DMS114 treated with DMSO at 0.1 percent for 48 hours (cell line): Measurements from ENCODE around the gene ANKRD60.

Experiments
- DNase-seq: peaks from one replicate; lab custom pipeline; 2025; ENCODE audit not compliant: unreplicated experiment; lab: John Stamatoyannopoulos, UW

ANKRD60 gene

DNA sequence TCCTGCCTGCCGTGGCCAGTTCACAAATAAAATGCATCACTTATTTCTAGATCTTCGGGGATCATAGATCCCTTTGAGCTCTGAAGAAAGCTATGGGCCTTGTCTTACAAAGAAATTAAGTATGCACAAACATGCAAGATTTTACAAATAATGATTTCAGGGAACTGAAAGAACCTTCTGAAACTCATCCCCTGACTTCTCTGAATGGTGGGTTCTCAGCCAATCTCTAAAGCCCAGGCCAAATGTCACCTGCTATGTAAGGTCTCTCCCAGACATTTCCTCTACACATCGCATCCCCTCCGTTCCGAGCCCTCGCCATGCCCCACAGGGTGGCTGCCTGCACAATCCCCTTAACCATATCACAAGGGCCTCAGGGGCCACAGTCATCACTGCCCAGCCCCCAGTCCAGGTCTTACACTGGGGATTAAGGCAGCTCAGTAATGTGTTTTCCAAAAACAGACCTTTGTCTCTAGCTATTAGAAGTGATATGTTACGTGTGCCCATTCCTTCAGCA is 16.1 kb upstream of the ANKRD60 start:
- no peak for DNase-seq

DNA sequence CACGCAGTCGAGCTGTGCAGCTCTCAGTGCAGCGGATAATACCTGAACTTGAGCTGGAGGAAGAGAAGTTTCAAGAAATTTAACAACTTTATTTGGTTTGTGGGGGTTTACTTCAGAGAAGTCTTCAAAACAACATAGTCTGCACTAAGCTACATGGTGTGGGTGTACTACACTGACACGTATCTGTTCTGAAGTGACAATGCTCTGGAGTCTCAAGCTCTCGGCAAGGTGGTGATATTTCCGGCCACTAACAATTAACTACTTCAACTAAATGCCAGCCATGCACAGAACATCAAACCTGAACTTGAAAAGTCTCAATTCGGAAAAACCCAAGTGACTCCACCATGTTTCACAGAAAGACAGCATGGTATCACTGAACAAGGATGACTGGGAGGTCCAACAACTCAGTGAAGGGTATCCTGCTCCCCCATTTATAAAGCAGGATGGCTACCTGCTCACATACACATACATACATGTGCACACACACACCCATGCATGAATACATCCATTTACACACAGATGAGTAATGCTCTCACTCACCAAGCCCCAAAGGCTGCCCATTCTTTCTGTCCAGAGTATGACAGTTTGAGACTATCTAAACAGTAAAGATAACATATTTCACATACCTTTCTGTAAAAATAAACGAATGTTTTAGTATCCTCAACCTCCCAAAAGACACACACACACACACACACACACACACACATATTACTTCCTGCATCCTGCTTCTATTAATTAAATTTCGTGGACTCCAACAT is 15.4 kb upstream of the ANKRD60 start:
- no peak for DNase-seq

DNA sequence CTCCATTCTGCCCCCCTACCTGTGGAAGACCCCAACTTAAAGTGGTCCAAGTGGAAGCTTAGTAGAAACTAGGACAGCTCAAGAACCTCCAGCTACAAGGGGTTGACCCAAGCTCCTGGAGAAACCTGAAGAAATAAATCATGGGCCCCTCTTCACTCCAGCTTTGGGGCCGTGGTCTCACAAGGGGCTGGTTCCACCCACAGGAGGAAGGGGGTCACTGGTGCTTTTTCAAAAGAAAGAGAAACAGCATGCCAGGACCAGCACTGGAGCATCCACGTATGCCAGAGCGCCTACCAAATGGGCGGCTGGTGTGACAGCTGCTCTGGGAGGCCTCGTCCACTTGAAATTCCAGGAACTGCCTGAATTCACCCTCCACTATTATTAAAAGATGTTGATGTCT is 14.4 kb upstream of the ANKRD60 start:
- no peak for DNase-seq

DNA sequence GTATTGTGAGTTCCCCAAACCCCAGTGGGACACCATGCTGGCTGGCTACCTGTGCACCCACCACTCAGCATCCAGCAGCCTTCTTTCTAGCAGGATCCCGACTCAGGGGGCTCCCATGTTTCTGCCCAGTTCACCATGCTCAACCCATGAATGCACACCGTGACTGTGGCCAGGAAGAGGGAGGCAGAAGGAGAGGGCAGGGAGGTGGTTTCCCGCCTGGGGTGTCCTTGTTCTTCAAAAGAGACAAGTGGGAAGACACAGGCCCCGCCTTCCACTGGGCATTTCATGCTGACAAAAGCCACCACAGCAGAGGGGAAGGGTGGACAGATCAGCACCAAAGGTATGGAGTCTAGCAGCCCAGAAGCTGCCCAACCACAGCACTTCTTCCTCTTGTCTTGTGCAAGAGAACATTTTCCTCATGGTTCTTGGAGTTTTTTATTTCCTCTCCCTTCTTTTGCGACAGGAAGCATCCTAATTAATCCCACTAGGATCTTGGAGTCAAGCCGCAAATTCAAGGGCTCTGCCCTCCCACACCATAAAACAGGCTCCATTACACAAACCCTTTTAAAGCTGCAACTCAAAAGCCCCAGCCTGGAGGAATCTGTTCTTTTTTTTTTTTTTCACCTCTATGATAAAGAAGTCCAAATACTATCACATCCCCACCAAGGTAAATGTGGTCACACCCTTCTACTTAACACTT is 13.5 kb upstream of the ANKRD60 start:
- DNase-seq = no peak

DNA sequence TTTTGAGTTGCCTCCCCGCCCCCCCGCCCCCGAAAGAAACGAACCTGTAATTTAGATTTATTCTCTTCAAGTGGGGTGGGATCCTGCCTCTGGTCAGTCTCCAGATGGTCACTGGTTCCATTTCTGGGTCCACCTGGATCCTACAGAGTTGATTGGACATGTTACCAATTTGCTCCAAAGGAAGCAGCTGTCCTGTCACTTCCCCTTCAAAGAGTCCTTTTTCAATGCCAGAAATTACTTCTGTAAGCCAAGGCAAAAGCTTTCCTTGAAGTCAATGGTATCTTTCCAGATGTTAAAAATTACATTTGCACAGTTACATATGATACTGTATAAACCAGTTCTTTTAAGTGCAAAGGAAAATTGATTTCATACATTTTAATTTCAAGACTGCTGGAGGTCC is 12.0 kb upstream of the ANKRD60 start:
- DNase-seq = no peak

DNA sequence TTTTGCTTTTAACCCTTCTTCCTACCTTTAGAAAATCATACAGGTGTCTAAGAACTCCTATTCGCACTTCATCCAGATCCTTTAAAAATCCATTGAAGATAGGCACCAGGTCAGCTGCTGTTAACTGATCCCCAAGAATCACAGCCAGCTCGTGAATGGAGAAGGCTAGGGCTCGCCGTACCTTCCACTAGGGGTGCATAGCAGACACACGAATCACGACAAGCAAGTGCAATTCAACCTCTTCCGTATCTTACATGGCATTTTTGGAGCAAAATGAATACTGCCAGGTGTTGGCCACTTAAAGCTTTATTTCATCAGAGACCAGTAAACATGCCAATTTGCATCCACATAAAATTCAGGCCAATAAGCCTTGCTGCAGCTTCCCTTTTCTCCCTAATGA is 10.8 kb upstream of the ANKRD60 start:
- no peak for DNase-seq

DNA sequence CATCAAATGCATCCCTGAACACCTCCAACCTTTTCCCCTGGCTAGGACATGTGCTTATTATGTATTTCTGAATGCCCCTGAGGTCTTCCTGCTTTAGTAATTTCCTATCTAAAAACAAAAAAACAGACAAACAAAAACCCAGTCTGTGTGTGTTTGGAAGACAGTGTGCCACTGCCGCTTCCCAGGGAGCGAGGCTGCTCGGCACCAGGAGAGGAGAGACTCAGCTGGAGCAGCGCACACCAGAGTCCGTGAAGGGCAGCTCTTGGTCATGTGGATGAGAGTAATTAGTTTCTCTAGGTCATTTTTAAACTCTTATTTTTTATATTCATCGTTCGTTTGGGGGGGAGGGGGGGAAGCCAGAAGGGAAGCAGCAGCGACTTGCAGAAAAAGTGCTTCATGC is 10.0 kb upstream of the ANKRD60 start:
- DNase-seq = no peak

DNA sequence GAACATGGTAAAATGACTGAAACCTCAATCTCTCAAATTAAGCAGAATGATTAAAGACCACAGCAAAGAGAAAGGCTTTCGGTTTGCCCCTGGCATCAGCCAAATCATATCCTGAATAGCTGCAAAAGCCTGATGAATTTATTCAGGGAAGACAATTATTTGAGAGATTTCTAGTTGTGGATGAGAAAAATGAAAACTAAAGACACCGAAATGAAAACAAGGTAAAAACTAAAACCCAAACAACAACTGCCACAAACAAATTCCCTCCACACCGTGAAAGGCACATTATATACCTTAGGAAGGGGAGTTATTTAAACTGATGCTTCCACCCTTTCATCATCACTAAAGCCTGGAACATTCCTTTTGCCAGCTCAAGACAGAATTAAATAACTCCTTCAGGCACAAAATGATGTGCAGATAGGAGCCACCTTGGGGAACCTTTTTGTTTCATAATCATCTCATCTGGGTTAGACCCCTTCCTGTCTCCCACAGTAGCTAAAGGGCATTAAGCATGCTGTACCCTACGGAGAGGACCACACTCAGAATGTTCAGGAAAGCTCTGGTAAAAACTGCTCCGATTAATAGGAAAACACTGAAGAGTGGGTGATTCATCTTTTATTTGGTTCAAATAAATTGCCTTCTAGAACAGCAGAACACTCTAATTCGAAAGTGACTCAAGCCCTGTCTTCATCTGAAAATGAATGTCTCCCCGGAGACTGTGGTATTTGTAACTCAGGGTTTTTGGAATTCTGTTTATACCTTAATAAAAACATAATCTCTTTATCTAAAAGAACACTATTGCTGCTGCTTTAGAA is 9.1 kb upstream of the ANKRD60 start:
- no peak for DNase-seq

DNA sequence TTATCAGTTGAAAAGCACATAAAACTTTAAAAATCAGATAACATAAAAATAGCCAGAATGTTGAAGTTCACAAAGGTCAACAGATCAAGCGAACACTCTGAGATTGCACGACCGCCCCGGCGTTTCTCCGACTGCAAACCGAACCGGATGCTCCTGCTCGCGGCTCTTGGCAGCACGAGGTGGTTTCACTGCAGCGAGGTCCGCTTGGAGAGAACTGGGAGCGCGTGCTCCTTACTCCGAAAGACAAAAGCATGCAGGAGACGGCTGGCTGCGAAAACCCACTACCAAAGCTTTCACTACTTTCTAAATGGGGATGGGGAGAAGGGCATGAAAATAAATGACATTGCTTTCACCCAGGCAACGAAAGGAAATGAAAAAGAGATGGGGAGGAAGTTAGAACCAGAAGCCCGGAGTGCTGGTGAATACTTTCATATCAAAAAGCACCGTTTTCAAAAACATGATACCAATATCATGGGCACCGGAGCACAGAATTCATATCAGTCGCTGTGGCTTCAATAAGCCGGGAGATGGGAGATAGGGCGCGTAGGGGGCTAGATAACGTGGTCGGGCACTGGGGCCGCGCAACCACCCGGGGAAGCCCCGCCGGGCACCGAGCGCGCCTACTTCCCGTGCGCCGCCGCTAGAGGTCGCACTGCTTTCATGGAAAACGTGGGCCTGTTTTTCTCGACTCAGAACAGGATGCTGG is 8.3 kb upstream of the ANKRD60 start:
- peak; percentile 60 for DNase-seq

DNA sequence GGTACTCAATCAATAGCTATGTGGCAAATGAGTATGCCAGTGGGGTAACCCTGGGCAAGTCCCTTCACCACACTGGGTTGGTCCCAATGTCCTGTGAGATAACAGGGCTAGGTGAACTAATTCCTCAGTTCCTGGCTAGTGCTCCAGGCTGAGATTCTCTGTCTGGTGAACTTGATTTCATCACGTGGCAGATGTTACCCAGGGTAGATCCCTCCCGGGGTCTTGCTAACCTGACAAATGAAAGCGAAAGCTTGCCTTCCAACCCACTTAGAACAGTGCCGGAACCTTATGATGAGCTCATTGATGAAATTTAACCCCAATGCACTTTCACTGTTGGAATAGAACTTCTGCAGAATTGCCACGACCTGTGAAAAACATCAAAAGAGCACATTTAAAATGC is 6.6 kb upstream of the ANKRD60 start:
- no peak for DNase-seq

DNA sequence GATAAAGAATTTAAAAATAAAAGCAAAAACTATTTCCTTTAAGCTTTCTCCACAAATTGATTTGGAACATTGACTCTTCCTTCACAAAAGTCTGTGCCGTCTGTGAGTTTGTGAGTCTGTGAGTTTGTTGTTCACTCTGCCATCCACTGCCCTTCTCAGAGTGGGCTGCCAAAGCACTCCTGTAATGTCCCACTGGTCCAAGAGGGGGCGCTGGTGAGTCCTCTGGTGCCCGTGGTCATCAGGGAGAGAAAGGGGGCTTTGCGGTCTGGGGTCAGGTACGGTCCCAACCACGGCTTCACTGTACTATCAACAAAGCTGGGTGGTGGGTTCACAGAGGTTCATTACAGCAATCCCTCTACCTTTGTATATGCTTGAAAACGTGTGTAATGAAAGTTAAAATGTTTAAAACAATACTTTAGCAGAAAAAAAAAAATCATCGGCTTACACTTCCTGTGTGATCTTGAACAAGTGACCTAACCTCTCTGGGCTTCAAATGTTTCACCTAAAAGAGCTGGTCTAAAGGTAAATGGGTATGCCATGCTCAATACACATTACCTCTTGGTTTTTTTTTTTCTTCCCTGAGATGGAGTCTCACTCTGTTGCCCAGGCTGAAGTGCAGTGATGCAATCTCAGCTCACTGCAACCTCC is 5.6 kb upstream of the ANKRD60 start:
- DNase-seq = no peak

DNA sequence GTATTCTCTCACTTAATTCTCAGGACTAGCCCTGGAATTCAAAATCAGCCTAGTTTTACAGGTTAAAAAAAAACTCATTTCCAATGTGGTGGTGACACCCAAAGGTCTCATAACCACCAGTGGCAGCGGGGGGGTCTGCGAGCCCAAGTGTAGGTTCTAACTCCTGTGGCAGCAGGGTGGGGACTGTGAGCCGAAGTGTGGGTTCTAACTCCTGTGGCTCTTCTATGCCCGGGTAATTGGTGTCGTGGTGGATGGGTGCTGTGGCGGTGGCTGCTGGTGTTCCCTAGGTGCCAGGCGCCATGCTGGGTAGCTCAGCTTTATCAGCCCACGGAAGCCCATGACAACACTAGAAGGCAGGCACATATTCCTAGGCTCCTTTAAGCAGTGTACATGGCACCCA is 4.9 kb upstream of the ANKRD60 start:
- DNase-seq = no peak

DNA sequence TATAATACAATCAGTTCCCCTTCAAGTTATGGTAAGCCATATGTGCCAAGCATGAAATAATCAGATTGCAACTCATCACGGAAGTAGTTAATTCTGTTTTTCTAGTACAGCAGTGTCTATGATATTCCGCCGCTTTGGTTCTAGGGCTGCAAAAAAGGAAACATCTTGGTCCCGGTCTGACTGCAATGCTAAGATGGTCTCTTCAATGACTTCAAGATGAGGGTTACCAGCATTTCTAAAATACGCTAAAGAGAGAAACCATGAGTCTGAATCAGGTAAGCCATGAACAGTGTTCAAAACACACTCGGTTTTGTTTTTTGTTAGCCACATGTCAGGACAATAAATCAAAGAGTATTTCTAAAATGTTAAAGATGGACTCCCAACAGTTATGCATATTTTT is 3.2 kb upstream of the ANKRD60 start:
- peak; percentile 23 for DNase-seq

DNA sequence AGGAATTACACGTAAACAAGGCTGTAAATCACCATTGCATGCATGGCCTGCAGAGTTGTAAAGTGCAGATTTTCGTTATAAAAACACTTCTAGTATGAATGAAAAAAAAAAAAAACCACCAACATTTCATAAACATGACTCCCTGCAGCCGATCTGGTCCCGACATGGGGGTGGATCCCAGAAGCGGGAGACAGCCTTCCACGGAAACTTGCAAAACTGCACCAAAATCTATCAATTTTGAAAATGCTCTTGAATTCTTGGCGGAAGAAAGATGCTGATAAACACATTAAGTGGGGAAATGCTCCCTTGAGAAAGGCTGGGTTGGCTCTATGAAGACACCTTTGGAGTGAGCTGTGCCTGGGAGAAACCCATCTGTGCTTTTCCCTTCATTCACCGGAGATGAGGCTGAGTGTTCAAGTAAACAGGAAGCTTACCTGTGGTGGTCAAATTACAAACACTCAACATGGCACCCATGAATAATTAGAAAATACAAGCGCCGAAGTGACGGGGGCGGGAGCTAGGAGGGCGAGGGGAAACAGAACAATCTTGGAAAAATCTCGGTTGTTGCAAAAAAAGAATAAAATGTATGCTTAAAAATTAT is 845 bp upstream of the ANKRD60 start:
- no peak for DNase-seq

DNA sequence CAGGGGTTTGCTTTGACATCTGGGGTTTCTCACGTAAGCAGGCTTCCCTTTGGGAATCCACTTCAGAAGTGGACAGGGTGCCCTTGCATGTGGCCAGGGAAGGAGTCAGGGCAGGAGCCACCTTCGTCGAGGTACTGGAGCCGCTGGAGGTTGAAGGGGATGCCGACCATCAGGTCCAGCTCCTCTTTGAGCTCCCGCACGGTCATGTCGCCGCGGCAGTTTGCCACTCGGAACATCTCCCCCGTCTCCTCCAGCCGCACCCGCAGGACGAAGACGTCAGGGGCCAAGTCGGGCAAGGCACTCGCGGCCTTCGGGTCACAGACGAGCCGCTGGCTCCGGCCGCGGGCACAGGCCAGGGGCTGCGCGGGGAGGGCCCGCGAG is 360 bp downstream of the ANKRD60 start:
- DNase-seq = no peak

DNA sequence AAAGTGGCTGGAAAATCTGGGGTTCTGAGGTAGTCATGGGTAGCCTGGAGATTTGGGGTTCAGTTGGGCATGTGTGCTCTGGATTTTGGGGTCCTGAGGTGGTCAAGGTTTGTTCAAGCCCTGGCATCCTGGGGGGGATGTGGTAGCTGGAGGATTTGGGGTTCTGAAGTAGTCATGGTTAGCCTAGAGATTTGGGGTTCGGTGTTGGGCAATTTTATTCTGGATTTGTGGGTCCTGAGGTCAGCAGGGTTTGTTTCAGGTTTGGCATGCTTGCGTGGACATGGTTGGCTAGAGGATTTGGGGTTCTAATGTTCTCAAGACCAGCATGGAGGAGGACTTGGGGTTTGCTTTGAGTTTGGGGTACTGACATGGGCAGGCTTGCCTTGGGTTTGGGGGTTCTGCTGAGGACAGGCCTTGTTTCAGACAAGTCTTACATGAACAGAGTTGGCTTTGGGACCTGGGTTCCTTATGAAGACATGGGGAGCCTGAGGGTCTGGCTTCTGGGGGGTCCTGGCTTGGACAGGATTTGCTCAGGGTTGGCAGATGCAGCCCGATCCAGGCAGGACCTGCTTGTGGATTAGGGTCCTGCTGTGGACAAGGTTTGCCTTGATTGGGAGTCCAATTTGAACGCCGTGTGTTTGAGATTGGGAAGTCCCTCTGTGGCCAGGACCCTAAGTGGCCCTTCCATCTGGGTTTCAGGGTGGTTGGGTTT is 906 bp downstream of the ANKRD60 start:
- no peak for DNase-seq

DNA sequence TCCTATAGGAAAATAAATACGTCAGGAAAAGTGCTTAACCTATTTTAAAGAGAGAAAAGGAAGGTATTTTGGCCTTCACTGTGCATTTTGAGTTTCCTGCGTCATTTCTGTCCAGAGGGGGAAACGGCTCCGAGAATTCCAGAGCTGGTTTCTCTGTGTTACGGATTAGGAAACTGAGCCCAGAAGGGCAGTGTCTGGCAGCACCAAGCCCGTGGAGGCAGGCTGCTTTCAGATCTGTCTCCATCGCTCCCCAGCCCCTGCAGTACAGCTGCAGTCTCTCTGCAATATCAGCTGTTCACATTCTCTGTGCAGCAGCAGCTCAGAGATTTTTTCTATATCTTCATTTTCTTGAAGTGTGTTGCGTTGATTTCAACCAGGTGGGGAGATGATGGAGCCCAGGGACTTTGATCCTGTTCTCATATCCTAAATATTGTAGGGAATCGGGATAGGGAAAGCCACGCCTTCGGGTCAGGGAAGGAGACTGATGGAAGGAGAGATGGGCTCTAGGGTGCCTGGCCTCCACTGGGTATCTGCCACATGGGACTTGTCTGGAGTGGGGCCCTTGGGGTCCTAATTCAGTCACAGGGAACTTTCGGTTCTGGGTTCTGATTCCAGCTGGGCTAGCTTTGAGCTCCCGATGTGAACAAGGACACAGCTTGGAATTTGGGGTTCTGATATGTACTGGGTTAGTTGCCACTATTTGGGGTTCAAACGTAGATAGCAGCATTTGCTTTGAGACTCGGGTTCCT is 2.8 kb downstream of the ANKRD60 start:
- no peak for DNase-seq

DNA sequence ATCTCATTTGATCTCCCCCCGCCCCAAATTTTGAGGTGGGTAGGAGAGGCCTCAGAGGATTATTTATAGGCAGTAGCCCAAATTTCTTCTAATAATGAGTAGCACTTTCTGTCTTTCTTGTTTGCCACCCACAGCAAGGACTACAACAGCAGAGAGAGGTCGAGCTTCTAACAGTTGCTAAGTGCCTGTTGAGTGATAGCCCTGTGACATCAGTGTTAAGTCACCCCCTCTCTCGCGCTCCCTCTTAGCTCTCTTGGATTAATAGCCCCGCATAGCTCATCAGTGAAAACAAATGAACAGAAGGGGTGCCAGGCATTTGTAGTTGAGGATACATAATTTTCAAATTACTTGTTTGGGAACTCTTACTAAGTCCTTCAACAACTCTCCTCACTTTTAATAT is 3.5 kb downstream of the ANKRD60 start:
- DNase-seq = no peak

DNA sequence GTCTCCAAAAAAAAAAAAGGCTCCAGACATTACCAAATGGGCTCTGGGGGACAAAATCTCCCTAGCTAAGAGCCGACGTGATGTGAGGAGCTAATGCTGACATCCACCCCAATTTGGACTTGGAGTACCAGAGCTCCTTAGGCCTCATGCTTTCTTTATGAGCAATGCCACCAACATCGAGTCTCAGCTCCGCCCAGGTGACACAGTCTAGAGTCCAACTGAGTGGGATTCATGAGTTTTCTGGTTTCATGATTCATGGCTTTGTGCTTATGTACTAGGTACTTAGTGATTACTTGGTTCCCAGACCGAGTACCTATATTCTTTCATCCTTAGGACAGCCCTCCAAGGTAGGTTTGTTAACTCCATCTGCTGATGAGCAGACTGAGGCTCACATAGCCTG is 4.4 kb downstream of the ANKRD60 start:
- DNase-seq = no peak
